Caki2 (cell line): ENCODE data around the gene COL4A2. TPM values are rescaled to one million over a fixed set of nuclear protein-coding genes. Genes with fewer than 3 reads are reported as not detected.
"Not testable (repeated sequence)": the region's sequence is repeated elsewhere in the genome, so short reads cannot be mapped to it uniquely, and the experiment has no call there.

Experiments used
- DNase-seq: peaks from one replicate; pipeline ENCODE4 v3.0.0-alpha.2; 2015; ENCODE audit warnings: low read depth
- in situ Hi-C: cut with HindIII; loops from 2 replicates; pipeline ENCODE4 v1.10.0; 2016; ENCODE audit warnings: low sequenced_read_pairs, low pct_unique_long_range_greater_than_20kb, mixed read lengths
- total RNA-seq: library from RNA; depleted of rRNA; stranded (reverse); fragments of >200 nt; shearing (Covaris generic); gene quantifications from 2 replicates; pipeline ENCODE4 v1.2.3, GENCODE V29; 2014; ENCODE audit warnings: low replicate concordance

The COL4A2 gene
- total RNA-seq, 1 experiment from 2014 or later = 412 TPM

DNA sequence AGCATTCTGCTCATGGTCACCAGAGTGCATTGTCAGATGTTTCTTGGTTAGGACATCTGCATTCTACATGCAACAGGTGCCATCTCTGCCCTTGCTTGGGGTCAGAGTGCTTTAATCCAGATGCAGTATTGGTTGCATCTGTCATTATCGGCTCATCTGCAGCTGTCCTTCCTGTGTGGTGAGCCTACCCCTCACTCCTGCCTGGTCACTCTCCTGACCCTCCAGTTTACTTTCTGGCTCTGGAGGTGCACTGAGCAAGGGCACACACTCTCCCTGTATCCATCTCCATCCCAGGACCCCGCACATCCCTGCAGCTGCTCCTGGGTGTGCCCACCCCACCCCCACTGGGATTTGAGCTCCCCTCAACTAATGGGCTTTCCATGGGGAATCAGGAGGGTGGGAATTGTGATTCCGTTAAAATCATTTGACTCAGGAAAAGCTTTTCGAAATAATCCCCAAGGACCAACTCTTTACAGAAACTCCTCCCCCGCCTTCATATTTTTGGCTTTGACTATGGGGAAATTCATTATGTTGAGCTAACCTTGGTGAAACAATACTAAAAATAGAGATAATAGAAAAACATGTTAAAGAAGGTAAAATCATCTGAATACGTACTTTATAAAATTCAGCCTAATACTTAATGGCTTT, 70.2 kb downstream of the COL4A2 start:
- DNase-seq = no peak
- in situ Hi-C loops = no loop called here

DNA sequence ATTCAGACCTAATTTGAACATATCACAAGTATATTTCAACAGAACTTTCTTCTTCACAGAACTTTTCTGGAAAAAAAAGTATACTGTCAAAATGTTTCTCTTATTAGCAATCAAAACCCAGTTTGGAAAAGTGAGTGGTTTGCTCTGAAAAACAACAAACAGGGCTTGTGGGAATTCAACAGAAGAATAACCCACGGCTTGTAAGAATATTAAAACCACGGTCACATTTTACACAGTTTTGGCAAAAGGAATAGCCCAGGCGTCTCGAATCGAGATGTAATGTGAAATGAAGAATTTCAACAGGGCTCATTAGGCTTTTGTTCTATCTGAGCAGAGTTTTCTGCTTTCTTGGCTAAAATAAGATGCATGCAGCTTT, 70.7 kb downstream of the COL4A2 start:
- no peak for DNase-seq
- in situ Hi-C loops = no loop called here

DNA sequence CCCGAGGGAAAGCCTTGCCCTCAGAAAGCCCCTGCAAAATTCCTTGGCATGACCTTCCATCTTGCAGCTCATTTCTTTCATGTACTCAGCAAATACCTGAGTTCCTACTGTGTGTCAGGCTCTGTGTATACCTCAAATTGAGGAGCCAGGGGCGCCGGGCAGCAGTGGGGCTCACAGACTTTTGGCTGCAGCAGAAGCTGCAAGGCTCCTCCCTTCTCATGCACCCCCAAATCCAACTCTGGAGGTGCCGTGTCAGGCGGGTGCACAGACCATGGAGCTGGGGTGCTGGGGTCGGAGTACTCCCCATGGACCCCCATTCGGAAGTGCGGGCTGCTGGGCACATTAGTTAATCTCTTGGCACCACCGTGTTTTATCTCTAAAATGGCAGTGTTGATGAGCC, 72.3 kb downstream of the COL4A2 start:
- in situ Hi-C loops = no loop called here
- no peak for DNase-seq

DNA sequence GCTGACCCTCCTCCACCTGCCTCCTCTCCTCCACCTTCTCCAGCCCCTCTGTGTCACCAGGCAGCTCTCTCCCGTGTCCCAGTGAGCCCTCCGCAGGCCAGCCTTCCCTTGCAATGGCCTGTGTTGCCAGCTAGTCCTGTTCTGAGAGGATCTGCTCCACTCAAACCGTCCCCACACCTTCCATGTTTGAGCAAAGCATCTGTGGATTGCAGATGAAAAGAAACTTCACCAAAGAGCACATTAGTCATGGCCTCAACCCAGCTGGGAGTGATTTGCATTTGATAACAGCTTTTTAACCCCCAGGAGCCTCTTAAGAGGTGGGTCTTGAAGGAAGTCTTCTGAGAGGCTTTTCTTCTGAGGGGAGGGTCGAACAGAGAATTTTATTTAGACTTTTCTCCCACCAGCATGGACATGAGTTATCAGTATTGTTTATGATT, 72.8 kb downstream of the COL4A2 start:
- peak; percentile 40 for DNase-seq
- in situ Hi-C loops = no loop called here

DNA sequence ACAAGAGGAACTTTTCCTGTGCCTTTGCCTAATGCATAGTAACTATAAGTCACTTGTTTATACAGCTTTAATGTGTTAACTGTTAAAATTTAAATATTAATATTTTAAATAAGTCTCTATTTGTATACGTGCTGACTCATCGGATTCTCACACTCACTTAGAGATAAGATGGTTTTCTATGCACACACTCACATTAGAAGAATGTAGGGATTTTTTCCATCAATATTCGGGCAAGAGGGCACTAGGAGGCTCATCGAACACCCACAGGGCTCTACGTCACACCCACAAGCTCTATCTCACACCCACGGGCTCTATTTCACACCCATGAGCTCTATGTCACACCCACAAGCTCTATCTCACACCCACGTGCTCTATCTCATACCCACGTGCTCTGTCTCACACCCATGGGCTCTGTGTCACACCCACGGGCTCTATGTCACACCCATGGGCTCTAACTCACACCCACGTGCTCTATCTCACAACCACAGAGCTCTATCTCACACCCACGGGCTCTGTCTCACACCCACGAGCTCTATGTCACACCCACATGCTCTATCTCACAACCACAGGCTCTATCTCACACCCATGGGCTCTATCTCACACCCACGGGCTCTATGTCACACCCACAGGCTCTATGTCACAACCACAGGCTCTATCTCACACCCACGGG, 73.4 kb downstream of the COL4A2 start:
- DNase-seq = peak; percentile 38
- in situ Hi-C loops = no loop called here

DNA sequence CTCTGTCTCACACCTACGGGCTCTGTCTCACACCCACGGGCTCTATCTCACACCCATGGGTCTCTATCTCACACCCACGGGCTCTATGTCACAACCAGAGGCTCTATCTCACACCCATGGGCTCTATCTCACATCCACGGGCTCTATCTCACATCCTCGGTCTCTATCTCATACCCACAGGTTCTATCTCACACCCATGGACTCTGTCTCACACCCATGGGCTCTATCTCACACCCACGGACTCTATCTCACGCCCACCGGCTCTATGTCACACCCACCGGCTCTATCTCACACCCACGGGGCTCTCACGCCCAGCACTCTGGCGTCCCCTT, 73.9 kb downstream of the COL4A2 start:
- in situ Hi-C loops = no loop called here
- no peak for DNase-seq

DNA sequence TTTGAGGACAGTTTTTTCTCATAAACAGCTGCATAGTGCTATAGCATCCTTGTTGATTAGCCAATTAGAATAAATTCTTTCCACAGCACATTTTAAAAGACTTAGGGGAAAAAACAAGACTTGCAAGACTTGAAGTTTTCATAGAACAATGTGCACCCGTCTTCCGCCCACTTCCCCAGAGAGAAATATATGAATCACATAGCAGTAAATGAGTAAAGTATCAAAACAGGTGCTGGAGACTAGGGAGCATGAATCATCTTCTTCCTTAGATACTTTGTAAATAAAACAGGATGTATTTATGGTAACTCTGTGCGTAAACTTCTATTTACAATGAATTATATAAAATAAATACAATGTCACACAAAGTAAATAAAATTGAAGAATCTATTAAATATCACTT, 75.1 kb downstream of the COL4A2 start:
- in situ Hi-C loops = no loop called here
- no peak for DNase-seq

DNA sequence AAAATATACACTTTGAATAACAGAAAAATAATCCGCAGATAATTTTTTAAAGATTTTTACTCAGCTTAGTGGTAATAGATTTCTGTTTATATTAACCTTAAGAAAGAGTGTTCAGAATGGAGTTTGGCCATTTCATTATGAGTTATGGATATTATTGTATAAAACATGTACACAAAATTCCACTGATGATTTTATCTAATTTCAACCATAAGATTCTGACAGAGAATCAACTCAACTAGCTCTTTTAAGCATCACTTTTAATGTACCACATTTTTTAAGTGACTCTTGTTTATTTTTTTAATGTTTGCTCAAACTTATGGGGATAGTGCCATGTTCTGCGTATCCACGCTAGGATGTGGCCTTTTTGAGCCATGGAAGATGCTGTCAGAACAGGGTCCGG, 75.7 kb downstream of the COL4A2 start:
- in situ Hi-C loops = no loop called here
- DNase-seq = no peak

DNA sequence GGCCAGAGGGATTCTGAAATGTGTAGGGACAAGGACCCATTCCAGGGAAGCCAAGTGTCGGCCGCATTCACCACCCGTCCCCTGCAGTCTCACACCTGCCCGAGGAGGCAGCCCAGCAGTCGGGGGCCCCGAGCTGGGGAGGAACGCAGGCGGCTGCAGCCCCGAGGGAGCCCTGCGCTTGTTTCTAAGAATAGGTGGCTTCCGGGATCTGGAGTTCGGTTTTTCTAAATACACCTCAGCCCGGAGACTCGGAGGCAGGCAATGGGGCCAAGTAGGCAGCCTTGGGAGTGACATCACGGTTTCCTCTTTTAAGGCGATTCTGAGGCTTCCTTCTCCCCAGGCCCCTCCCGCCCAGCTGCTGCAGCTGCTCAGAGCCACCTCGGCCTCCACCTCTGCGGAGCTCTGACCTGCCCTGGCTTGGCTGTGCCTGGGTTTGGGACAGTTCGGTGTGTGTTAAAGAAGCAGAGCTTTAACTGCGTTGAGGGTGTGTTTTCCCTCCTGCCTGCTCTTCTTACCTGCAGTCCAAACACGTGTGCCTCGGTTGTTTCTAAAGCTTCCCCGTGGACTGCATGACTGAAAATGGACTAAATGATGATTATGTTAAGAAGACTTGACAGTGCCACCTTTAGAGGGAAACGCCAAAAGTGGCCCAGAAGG, 80.5 kb downstream of the COL4A2 start:
- in situ Hi-C loops = no loop called here

DNA sequence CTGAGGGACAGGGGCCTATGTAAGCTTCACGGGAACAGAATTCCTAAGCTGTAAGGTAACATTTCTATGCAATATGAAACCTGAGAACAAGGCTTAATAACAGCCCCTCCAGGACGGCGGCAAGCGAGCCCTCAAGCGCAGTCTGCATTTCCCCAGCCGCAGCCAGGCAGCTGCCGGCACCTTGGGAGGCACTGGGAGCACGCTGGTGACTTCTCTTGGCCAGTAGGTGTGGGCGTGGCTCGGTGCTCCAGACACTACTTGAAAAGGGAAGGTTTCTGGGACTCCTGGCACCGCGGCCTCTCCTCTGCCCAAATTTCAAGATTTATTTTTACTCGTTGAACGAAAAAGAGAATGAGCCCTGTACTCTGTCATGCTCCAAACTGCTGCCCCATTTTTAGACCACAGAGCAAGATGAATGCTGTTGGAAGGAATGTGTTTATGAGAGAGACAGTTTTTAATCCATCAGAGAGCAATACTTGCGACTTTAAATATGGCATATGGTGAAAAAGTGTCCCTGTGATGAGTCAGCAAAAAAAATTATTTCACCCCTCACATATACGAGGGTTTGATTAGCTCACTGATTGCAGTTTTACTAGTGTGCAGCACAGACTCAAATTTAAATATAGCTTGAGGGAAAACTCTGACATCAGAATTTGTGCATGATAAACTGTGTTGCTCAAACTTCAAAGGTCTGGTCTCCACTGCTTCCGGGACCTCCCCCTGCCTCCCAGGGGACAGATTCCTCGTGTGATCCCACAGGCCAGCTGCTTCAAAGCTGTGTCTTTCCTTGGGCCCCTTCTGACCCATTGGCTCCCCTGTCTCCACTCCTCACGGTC, 81.2 kb downstream of the COL4A2 start:
- in situ Hi-C loops = no loop called here
- no peak for DNase-seq

More for the DNA sequence above, 80.5 kb downstream of the COL4A2 start:
- no peak for DNase-seq

DNA sequence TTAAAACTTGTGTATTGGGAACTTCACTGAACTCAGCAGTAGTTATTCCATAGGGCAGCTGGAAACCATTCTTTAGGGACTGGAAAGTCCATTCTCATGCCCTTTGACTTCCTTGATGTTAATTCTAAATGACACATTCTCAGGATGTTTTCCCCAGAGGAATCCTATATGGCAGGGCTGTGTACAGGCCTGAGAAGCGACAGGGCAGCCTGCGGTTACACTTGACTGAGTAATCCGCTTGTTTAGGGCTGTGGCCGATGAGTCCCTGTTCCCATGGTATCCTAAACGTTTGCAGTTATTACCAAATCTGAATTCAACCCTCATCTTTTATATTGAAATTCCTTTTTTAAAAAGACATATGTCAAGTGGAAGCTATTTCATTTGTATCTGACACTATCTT, 83.5 kb downstream of the COL4A2 start:
- in situ Hi-C loops = no loop called here
- no peak for DNase-seq

DNA sequence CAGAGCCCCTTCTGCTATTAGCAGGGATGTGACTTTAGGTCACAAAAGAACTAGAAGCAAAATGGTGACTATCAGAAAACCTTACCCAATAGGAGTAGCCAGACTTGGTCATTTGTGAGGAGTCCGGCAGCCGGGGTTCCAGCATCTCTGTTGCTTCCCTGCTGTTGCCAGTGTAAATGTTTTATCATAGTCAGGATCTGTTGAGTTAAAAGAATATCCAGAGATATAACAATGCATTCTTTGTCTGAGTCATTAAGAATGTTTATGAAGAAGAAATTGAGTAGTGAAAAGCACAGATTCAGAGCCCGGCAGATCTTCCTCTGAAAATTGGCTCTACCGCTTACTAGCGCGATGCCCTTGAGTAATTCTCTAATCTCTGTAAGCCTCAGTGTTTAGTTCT, 84.2 kb downstream of the COL4A2 start:
- no peak for DNase-seq
- in situ Hi-C loops = no loop called here

DNA sequence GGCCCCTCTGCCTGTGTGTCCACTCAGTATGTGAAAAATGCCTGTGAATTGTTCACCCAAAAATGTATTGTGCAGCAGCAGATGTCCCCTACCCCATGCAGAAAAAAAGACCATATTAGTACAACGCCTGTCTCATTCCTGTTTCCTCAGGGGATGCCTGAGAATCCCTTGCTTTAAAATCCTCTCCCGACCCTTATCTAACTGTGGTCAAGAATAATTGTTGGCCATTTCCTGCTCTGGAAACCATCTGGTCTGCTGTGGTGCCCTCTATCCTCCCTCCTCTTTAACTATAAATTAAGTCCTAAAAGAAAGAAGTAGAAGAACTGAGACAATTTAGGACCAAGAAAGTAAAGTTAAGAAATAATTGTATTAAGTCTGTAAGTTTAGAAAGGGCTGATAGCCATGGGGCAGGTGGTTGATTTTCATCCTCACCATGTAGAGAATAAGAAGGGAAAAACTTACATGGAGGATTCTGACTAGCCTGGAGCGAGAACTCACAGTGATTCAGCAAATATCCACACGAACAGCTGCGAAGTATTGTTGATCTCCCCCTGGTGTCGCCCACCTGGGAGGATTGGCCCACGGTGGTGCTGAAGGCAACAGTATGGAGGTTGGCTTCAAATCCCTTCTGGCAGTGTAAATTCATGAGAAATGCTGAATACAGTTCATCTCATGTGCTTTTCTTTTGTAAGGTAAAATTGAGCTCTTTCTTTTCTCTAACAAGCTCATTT, 85.6 kb downstream of the COL4A2 start:
- in situ Hi-C loops = no loop called here
- DNase-seq = no peak

DNA sequence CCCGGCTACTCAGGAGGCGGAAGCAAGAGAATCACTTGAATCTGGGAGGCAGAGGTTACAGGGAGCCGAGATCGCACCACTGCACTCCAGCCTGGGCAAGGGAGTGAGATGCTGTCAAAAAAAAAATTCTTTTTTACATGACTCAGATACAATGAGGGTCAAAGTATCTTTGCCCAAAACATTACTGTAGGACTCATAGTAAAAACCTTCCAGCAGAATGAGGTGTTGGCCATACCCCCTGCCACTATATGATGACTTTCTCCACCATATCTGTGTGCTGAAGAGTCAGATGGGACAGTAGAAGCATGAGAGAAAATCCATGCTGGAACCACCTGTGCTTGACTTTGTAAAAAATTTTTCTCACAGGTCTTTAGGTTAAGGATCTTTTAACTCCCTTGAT, 86.7 kb downstream of the COL4A2 start:
- DNase-seq = no peak
- in situ Hi-C loops = no loop called here

DNA sequence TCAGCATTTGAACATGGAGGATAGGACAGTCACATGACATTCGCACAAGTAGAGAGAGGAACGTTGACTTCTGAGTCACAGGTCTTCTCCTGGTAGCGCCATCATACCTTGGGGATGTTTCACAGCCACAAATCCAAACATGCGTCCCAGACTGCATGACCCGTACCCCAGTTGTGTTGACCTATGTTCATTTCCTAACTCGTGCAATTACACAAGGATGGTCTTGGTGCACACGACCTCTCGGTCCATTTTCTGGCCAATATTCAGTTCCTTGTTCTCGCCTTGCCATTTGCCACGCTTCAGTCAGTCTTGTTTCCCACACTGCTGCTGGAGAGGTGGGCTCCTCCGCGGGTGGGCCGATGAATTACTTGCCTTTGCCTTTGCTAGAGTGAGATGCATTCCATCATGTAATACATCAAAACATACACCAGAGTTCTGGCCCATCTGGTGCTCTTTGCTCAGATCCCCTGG, 87.3 kb downstream of the COL4A2 start:
- in situ Hi-C loops = no loop called here
- DNase-seq = no peak

DNA sequence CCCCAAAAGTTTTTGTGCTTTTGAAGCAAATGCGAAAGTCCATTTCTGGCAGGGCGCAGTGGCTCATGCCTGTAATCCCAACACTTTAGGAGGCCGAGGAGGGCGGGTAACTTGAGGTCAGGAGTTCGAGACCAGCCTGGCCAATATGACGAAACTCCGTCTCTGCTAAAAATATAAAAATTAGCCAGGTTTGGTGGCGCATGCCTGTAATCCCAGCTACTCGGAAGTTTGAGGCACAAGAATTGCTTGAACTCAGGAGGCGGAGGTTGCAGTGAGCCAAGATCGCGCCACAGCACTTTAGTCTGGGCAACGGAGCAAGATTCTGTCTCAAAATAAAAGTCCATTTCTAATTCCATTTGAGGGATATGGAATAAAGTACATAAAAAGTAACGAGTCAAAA, 88.5 kb downstream of the COL4A2 start:
- DNase-seq, in situ Hi-C loops: not testable (repeated sequence)

DNA sequence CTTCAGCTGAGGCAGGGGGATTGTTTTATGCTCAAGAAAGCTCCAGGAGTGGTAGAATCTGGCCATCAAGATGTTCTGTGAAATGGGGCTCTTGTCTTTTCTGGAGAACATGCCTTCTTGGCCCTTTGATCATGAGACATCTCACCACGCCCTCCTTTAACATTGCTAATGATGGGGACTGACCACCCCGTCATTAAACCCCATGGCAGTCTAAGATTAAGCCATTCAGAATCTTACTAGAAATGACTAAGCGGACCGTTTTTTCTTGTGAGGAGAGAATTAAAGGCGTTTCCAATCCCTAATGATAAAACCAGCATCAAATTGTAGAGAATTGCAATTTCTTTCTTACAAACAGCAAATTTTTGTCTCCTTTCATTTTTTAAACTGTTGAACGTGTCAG, 89.4 kb downstream of the COL4A2 start:
- in situ Hi-C loops = no loop called here
- no peak for DNase-seq

DNA sequence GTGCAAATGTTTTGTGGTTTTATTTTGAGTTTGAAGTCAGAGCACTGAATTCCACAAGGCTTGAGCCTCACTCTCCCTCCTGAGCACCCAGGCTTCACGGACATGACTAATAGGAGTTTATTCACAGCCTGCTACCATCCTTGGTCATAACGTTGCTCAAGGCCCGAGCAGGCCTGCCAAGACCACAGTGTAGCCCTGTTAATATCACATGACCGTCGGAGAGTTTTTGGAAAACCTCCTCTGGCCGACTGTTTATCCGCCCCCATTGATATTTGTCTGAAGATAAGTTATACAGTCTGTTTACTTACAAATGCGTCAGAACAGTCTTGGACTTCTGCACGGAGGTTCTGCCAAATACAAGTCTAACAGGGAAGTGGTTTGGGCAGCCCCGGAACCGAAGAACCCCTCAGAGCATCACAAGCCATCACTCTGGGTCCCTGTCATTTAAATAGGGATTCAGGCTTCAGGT, 89.9 kb downstream of the COL4A2 start:
- DNase-seq = peak; percentile 52

More for the DNA sequence above, 89.9 kb downstream of the COL4A2 start:
- in situ Hi-C loops = no loop called here
